PC-3 (cell line): ENCODE results near the gene ATP2B2. TPM values are rescaled to one million over a fixed set of nuclear protein-coding genes. Genes with fewer than 3 reads are reported as not detected.

Experiments used
- ATAC-seq: fragments of 200-7000 bp; cut with Tn5 transposase; 2 replicates; pipeline ENCODE4 v1.9.1; 2020; ENCODE audit warnings: mild to moderate bottlenecking, moderate library complexity
- BruUV-seq: library from RNA; stranded (reverse); fragments of 400-500 nt; replicated peaks from 2 replicates; lab custom pipeline; 2021; lab: Mats Ljungman, UMichigan
- CTCF ChIA-PET: fragments of 300-600 bp; sonication (Branson Sonifier 250); formaldehyde crosslinking; loops from one replicate; lab custom pipeline; 2022; ENCODE audit warnings: antibody characterized with exemption; lab: Charles Lee
- POLR2A ChIA-PET: fragments of 300-600 bp; sonication (Branson Sonifier 250); formaldehyde crosslinking; loops from one replicate; lab custom pipeline; 2022; ENCODE audit warnings: antibody characterized with exemption; ENCODE audit not compliant: unreplicated experiment; lab: Charles Lee
- DNase-seq: peaks from one replicate; pipeline ENCODE4 v3.0.0-alpha.2; 2015
- H2AFZ ChIP-seq: fragments of 300-600 bp; sonication (generic); 2 replicates; pipeline ENCODE4 v1.6.0; 2016; ENCODE audit warnings: antibody characterized with exemption, low read length
- H3F3A ChIP-seq: fragments of 300-600 bp; sonication (generic); one replicate; pipeline ENCODE4 v1.6.0; 2017; ENCODE audit warnings: antibody characterized with exemption, low read length, control low read depth, mild to moderate bottlenecking; ENCODE audit not compliant: unreplicated experiment
- H3K27ac ChIP-seq: fragments of 300-600 bp; sonication (generic); 2 replicates; pipeline ENCODE4 v1.5.1; 2016; ENCODE audit warnings: mild to moderate bottlenecking, low read length
- H3K27me3 ChIP-seq: fragments of 300-600 bp; sonication (generic); 2 replicates; pipeline ENCODE4 v1.6.1; 2016; ENCODE audit warnings: low read length, mixed read lengths
- H3K36me3 ChIP-seq: fragments of 300-600 bp; sonication (generic); 2 replicates; pipeline ENCODE4 v1.6.1; 2016; ENCODE audit warnings: low read depth, mixed run types, low read length, mixed read lengths
- H3K4me1 ChIP-seq: fragments of 300-600 bp; sonication (generic); 2 replicates; pipeline ENCODE4 v1.5.1; 2016; ENCODE audit warnings: low read length; ENCODE audit not compliant: insufficient read depth
- H3K4me2 ChIP-seq: fragments of 300-600 bp; sonication (generic); 2 replicates; pipeline ENCODE4 v1.6.0; 2016; ENCODE audit warnings: low read length
- H3K4me3 ChIP-seq: fragments of 300-600 bp; sonication (generic); 2 replicates; pipeline ENCODE4 v1.5.1; 2016; ENCODE audit warnings: mild to moderate bottlenecking, low read length, mixed read lengths
- H3K79me2 ChIP-seq: fragments of 300-600 bp; sonication (generic); 2 replicates; pipeline ENCODE4 v1.6.1; 2017; ENCODE audit warnings: low read length, mixed read lengths
- H3K9ac ChIP-seq: fragments of 300-600 bp; sonication (generic); 2 replicates; pipeline ENCODE4 v1.6.0; 2016; ENCODE audit warnings: mild to moderate bottlenecking, low read length
- H3K9me2 ChIP-seq: fragments of 300-600 bp; sonication (generic); replicated peaks from 2 replicates; pipeline ENCODE4 v1.6.1; 2016; ENCODE audit warnings: mixed run types, low read length, mixed read lengths
- H3K9me3 ChIP-seq: fragments of 300-600 bp; sonication (generic); 2 replicates; pipeline ENCODE4 v1.6.1; 2016; ENCODE audit warnings: low read length, mixed read lengths
- H4K20me1 ChIP-seq: fragments of 300-600 bp; sonication (generic); 2 replicates; pipeline ENCODE4 v1.6.1; 2016; ENCODE audit warnings: low read length, mixed read lengths
- CTCF ChIP-seq: fragments of 300-600 bp; sonication (generic); conservative IDR thresholded peaks from 2 replicates; pipeline ENCODE4 v1.5.1; 2017; ENCODE audit warnings: antibody characterized with exemption, low read depth, mild to moderate bottlenecking, low read length
- EZH2 ChIP-seq: fragments of 300-600 bp; sonication (generic); IDR thresholded peaks from one replicate; pipeline ENCODE4 v1.6.1; 2017; ENCODE audit warnings: antibody characterized with exemption, mild to moderate bottlenecking, low read length; ENCODE audit not compliant: unreplicated experiment
- EZH2phosphoT487 ChIP-seq: fragments of 300-600 bp; sonication (generic); IDR thresholded peaks from 2 replicates; pipeline ENCODE4 v1.6.1; 2018; ENCODE audit warnings: mild to moderate bottlenecking, antibody characterized with exemption, low read length, borderline replicate concordance
- intact Hi-C: fragments of 100-400 bp; cut with micrococcal nuclease; formaldehyde crosslinking; loops from 2 replicates; pipeline ENCODE4 v1.9.0; 2023
- total RNA-seq: library from RNA; depleted of rRNA; stranded (reverse); fragments of >200 nt; gene quantifications from 2 replicates; pipeline ENCODE4 v1.2.3, GENCODE V29; 2014

Gene ATP2B2
- total RNA-seq, 1 experiment from 2014 or later, result not detected

GRCh38 chr3:10489746-10490483 is 15.5 kb downstream of the ATP2B2 start:
- Histone ChIP-seq H3K4me1 (no peaks in the 10 kb centered on the region), H3K79me2 (no peaks in the 10 kb centered on the region), H3K9me3 (no peaks in the 10 kb centered on the region), H2AFZ (no peak overlapping the region), H3K27ac (no peak overlapping the region), H3K4me2 (no peak overlapping the region), H4K20me1 (no peaks in the 10 kb centered on the region), H3K9ac (no peak overlapping the region), H3K4me3 (no peak overlapping the region), H3K9me2 (no peaks in the 10 kb centered on the region), H3F3A (no peaks in the 10 kb centered on the region), H3K27me3 (peaks cover 12% of the 10 kb centered on the region), H3K36me3 (no peaks in the 10 kb centered on the region)
- ChIA-PET CTCF (no interaction called here), POLR2A (no interaction called here)
- BruUV-seq, result no TSS peak
- TF ChIP-seq CTCF, result no peak
- TF ChIP-seq EZH2, result no peak
- no peak for TF ChIP-seq EZH2phosphoT487
- intact Hi-C loops, result no loop called here
- no peak for ATAC-seq
- DNase-seq, result no peak

GRCh38 chr3:10487988-10488633 is 17.3 kb downstream of the ATP2B2 start:
- no peaks in the 10 kb centered on the region for H3K9me2 ChIP-seq
- intact Hi-C loops, result no loop called here
- H3K79me2 ChIP-seq, result no peaks in the 10 kb centered on the region
- no peaks in the 10 kb centered on the region for H3K4me1 ChIP-seq
- ATAC-seq (no peak), DNase-seq (no peak)
- no peak overlapping the region for H3K9ac ChIP-seq
- H3K4me3 ChIP-seq, result no peak overlapping the region
- H3K27me3 ChIP-seq, result peaks cover 11% of the 10 kb centered on the region
- no peaks in the 10 kb centered on the region for H3K36me3 ChIP-seq
- no peak overlapping the region for H2AFZ ChIP-seq
- CTCF ChIA-PET, result no interaction called here
- no peak for TF ChIP-seq EZH2
- no peak for TF ChIP-seq CTCF
- no peak for TF ChIP-seq EZH2phosphoT487
- H3F3A ChIP-seq, result no peaks in the 10 kb centered on the region
- no TSS peak for BruUV-seq
- no peaks in the 10 kb centered on the region for H4K20me1 ChIP-seq
- H3K27ac ChIP-seq, result no peak overlapping the region
- H3K4me2 ChIP-seq, result no peak overlapping the region
- POLR2A ChIA-PET, result no interaction called here
- H3K9me3 ChIP-seq, result no peaks in the 10 kb centered on the region

GRCh38 chr3:10485806-10486205 is 19.6 kb downstream of the ATP2B2 start:
- Histone ChIP-seq H3F3A (no peaks in the 10 kb centered on the region), H3K9ac (no peak overlapping the region), H3K79me2 (no peaks in the 10 kb centered on the region), H3K36me3 (no peaks in the 10 kb centered on the region), H3K27me3 (no peaks in the 10 kb centered on the region; the same call in 1 of the 2 replicates), H2AFZ (no peak overlapping the region), H3K4me3 (no peak overlapping the region), H4K20me1 (no peaks in the 10 kb centered on the region), H3K4me2 (no peak overlapping the region), H3K9me2 (no peaks in the 10 kb centered on the region), H3K4me1 (no peaks in the 10 kb centered on the region), H3K27ac (no peak overlapping the region), H3K9me3 (no peaks in the 10 kb centered on the region)
- ATAC-seq (no peak), DNase-seq (no peak)
- POLR2A ChIA-PET, result no interaction called here
- intact Hi-C loops, result no loop called here
- CTCF ChIA-PET, result no interaction called here
- BruUV-seq, result no TSS peak
- TF ChIP-seq EZH2, result no peak
- TF ChIP-seq EZH2phosphoT487, result no peak
- no peak for TF ChIP-seq CTCF
